Measurements from ENCODE around the gene PRKAA2.
"Not testable (repeated sequence)": the region's sequence is repeated elsewhere in the genome, so short reads cannot be mapped to it uniquely, and the experiment has no call there.

The PRKAA2 gene

GRCh38 chr1:56644919-56645676 is at the start of gene PRKAA2:
PRKAA2 (plus strand) TSS chr1:56645314; CDS start chr1:56645388, 74 bp downstream.
- Histone ChIP-seq H3K9ac (ENCODE audit: low read depth, low read length) (peak within 1 kb of the TSS; percentile 63), H3K9me3 (ENCODE audit: control insufficient read depth, insufficient read depth, low read length) (no peaks in the 10 kb centered on the region), H3K36me3 (ENCODE audit: insufficient read depth, low read length) (no peaks in the 10 kb centered on the region), H3K4me1 (ENCODE audit: insufficient read depth, low read length) (0 out of 2 replicates have a peak, but pooled peaks cover 3% of the 10 kb centered on the region)

DNA sequence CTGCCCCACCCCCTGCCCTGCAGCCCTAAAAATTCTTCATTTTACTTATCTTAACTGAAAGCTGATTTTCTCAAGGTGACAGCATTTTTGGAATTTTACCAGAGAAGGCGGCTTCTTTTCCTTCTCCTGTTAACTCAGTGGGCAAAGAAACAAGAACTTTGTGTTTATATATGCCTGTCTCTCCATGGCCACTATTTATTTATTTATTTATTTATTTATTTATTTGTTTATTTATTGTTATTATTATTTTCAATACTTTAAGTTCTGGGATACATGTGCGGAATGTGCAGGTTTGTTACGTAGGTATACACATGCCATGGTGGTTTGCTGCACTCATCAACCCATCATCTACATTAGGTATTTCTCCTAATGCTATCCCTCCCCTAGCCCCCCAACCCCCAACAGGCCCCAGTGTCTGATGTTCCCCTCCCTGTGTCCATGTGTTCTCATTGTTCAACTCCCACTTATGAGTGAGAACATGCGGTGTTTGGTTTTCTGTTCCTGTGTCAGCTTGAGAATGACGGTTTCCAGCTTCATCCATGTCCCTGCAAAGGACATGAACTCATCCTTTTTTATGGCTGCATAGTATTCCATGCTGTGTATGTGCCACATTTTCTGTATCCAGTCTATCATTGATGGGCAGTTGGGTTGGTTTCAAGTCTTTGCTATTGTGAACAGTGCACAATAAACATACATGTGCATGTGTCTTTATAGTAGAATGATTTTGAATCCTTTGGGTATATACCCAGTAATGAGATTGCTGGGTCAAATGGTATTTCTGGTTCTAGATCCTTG is 49.5 kb upstream of the PRKAA2 start:
- not testable (repeated sequence) for H3K9me3 ChIP-seq (ENCODE audit: control insufficient read depth, insufficient read depth, low read length); H3K9ac ChIP-seq (ENCODE audit: low read depth, low read length); H3K36me3 ChIP-seq (ENCODE audit: insufficient read depth, low read length); H3K4me1 ChIP-seq (ENCODE audit: insufficient read depth, low read length)

GRCh38 chr1:56610097-56610496 is 35.0 kb upstream of the PRKAA2 start:
- not testable (repeated sequence) for H3K4me1 ChIP-seq (ENCODE audit: insufficient read depth, low read length); H3K36me3 ChIP-seq (ENCODE audit: insufficient read depth, low read length); H3K9ac ChIP-seq (ENCODE audit: low read depth, low read length); H3K9me3 ChIP-seq (ENCODE audit: control insufficient read depth, insufficient read depth, low read length)

DNA sequence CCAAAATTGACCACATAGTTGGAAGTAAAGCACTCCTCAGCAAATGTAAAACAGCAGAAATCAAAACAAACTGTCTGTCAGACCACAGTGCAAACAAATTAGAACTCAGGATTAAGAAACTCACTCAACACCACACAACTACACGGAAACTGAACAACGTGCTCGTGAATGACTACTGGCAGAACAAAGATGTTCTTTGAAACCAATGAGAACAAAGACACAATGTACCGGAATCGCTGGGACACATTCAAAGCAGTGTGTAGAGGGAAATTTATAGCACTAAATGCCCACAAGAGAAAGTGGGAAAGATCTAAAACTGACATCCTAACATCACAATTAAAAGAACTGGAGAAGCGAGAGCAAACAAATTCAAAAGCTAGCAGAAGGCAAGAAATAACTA is 34.3 kb upstream of the PRKAA2 start:
- H3K4me1 ChIP-seq (ENCODE audit: insufficient read depth, low read length); H3K9ac ChIP-seq (ENCODE audit: low read depth, low read length); H3K36me3 ChIP-seq (ENCODE audit: insufficient read depth, low read length); H3K9me3 ChIP-seq (ENCODE audit: control insufficient read depth, insufficient read depth, low read length): not testable (repeated sequence)

GRCh38 chr1:56617141-56617540 is 28.0 kb upstream of the PRKAA2 start:
- Histone ChIP-seq H3K9ac (ENCODE audit: low read depth, low read length) (no peak overlapping the region), H3K9me3 (ENCODE audit: control insufficient read depth, insufficient read depth, low read length) (no peaks in the 10 kb centered on the region; the same call in 1 of the 2 replicates), H3K36me3 (ENCODE audit: insufficient read depth, low read length) (no peaks in the 10 kb centered on the region), H3K4me1 (ENCODE audit: insufficient read depth, low read length) (no peaks in the 10 kb centered on the region)

DNA sequence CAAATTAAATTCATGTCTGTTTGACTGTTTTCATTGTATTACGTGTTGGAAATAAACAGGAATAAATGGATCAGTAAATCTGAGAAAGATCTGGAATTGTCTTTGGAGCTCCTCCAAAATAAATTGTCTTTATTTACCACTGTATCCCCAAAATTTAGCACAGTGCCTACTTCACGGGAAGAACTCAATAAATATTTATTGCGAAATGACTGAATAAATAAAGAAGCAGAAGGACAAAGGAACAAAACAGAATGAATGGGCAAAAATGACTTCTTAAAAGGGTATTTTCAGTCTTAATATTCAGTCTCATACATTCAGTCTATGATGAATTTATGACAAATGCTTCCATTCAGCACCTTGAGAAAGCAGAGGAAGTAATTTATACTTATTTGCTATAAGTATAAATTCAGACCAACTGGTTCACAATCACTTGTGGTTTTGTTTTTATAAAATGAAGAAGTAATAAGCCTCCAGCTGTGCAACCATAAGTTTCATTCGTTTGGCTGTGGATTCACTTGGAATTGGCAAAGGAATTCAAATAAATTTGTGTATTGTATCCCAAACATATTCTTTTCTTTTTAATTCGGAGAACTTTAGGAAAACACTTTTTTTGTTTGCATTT is 19.2 kb upstream of the PRKAA2 start:
- Histone ChIP-seq H3K9ac (ENCODE audit: low read depth, low read length) (no peak overlapping the region), H3K4me1 (ENCODE audit: insufficient read depth, low read length) (peaks cover 9% of the 10 kb centered on the region; the same call in 1 of the 2 replicates), H3K36me3 (ENCODE audit: insufficient read depth, low read length) (no peaks in the 10 kb centered on the region), H3K9me3 (ENCODE audit: control insufficient read depth, insufficient read depth, low read length) (no peaks in the 10 kb centered on the region; the same call in 1 of the 2 replicates)

DNA sequence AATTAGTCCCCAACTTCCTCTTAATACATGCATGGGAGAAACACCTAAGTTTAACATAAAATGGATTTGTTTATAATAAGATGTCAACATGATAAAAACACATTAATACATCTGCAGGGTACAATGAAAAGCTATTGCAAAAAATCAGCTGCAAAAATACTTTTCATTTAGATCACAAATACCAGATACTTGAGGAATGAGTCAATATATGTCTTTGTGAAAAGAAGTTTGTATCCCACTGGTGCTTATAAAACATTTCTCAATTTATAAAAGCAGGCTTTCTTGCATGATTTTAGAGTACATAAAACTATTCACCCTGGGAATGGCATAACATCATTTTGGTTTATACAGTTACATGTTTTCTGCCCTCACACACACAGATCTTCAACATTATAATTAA is 18.6 kb upstream of the PRKAA2 start:
- Histone ChIP-seq H3K9me3 (ENCODE audit: control insufficient read depth, insufficient read depth, low read length) (no peaks in the 10 kb centered on the region; the same call in 1 of the 2 replicates), H3K9ac (ENCODE audit: low read depth, low read length) (no peak overlapping the region), H3K36me3 (ENCODE audit: insufficient read depth, low read length) (no peaks in the 10 kb centered on the region), H3K4me1 (ENCODE audit: insufficient read depth, low read length) (peaks cover 9% of the 10 kb centered on the region; the same call in 1 of the 2 replicates)

- peaks cover 9% of the 10 kb centered on the region; the same call in 1 of the 2 replicates for H3K4me1 ChIP-seq (ENCODE audit: insufficient read depth, low read length)
- H3K9ac ChIP-seq (ENCODE audit: low read depth, low read length): no peak overlapping the region
- H3K36me3 ChIP-seq (ENCODE audit: insufficient read depth, low read length): no peaks in the 10 kb centered on the region
- no peaks in the 10 kb centered on the region; the same call in 1 of the 2 replicates for H3K9me3 ChIP-seq (ENCODE audit: control insufficient read depth, insufficient read depth, low read length)
Observed at GRCh38 chr1:56627019-56627635, 18.0 kb upstream of the PRKAA2 start.

DNA sequence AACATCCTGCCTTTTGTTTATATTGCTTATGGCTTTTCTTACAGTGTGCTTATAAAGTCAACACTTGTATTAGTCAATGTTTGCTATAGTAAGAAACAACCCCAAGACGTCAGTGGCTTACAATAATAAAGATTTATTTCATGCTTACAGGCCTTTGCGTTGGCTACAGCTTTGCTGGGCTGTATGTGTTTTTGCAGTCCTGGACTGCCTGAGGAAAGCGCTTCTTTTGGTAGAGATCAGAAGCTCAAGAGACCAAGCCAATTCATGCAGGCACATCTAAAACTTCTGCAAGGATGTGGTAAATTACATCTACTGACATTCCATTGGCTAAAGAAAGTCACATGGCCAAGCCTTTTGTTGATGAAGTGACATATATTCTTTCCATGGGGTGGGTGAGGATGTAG is 17.5 kb upstream of the PRKAA2 start:
- Histone ChIP-seq H3K36me3 (ENCODE audit: insufficient read depth, low read length) (no peaks in the 10 kb centered on the region), H3K9me3 (ENCODE audit: control insufficient read depth, insufficient read depth, low read length) (no peaks in the 10 kb centered on the region; the same call in 1 of the 2 replicates), H3K4me1 (ENCODE audit: insufficient read depth, low read length) (peaks cover 9% of the 10 kb centered on the region; the same call in 1 of the 2 replicates), H3K9ac (ENCODE audit: low read depth, low read length) (no peak overlapping the region)

DNA sequence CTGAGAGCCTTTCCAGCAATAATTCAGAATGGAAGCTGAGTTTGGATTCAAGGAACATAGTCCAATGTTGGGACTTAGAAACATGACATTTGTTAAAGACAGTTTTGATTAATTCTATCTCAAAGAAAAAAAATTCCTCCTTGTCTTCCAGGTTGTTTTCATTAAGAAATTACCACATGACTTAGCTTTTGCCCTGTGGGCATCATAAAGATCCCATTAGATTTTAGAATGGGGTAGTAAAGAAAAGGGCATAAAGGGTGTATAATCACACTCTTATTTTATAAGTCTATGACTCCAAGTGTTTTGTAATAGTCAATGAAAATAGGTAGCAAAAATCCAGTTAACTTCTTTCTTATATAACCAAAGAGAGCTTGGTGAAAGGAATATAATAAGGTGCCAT is 14.3 kb upstream of the PRKAA2 start:
- peaks cover 13% of the 10 kb centered on the region; the same call in 1 of the 2 replicates for H3K4me1 ChIP-seq (ENCODE audit: insufficient read depth, low read length)
- no peaks in the 10 kb centered on the region for H3K9me3 ChIP-seq (ENCODE audit: control insufficient read depth, insufficient read depth, low read length)
- no peaks in the 10 kb centered on the region for H3K36me3 ChIP-seq (ENCODE audit: insufficient read depth, low read length)
- H3K9ac ChIP-seq (ENCODE audit: low read depth, low read length): no peak overlapping the region

DNA sequence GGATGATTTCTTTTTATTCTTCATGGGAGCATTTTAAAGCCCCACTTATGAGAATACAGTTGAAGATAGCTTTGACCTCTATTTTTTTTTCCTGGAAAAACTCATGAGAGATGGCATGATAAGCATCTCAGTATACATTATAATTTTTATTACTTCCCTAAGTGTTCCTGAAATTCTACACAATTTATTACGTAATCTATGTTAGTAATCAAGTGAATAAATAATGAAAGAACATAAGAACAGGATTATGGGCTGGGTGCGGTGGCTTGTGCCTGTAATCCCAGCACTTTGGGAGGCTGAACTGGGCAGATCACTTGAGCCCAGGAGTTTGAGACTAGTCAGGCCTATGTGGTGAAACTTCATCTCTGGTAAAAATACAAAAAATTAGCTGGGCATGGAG is 13.2 kb upstream of the PRKAA2 start:
- Histone ChIP-seq H3K4me1 (ENCODE audit: insufficient read depth, low read length) (peaks cover 5% of the 10 kb centered on the region; the same call in 1 of the 2 replicates), H3K36me3 (ENCODE audit: insufficient read depth, low read length) (no peaks in the 10 kb centered on the region), H3K9me3 (ENCODE audit: control insufficient read depth, insufficient read depth, low read length) (no peaks in the 10 kb centered on the region), H3K9ac (ENCODE audit: low read depth, low read length) (no peak overlapping the region)

- Histone ChIP-seq H3K4me1 (ENCODE audit: insufficient read depth, low read length) (peaks cover 4% of the 10 kb centered on the region; the same call in 1 of the 2 replicates), H3K9ac (ENCODE audit: low read depth, low read length) (no peak overlapping the region), H3K36me3 (ENCODE audit: insufficient read depth, low read length) (no peaks in the 10 kb centered on the region), H3K9me3 (ENCODE audit: control insufficient read depth, insufficient read depth, low read length) (no peaks in the 10 kb centered on the region)
Observed at GRCh38 chr1:56634981-56635380, 10.1 kb upstream of the PRKAA2 start.

DNA sequence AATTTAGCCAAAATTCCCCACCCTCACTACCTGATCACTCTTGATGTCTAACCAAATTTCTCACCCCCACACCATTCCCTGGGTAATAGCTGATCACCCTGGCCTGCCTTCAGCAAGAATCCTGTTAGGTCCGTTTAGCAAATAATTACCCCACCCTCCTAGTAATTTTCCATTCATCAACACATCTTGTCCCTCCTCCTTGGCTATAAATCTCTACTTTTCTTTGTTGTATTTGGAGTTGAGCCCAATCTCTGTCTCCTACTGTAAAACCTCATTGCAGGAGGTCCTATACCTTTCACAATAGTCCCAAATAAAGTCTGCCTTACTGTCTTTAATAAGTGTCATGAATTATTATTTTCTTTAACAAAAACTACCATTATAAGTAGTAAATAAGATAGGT is 6.9 kb upstream of the PRKAA2 start:
- Histone ChIP-seq H3K36me3 (ENCODE audit: insufficient read depth, low read length) (no peaks in the 10 kb centered on the region), H3K9ac (ENCODE audit: low read depth, low read length) (no peak overlapping the region), H3K9me3 (ENCODE audit: control insufficient read depth, insufficient read depth, low read length) (no peaks in the 10 kb centered on the region), H3K4me1 (ENCODE audit: insufficient read depth, low read length) (no peaks in the 10 kb centered on the region)

GRCh38 chr1:56639211-56639610 is 5.9 kb upstream of the PRKAA2 start:
- Histone ChIP-seq H3K9me3 (ENCODE audit: control insufficient read depth, insufficient read depth, low read length) (no peaks in the 10 kb centered on the region), H3K4me1 (ENCODE audit: insufficient read depth, low read length) (no peaks in the 10 kb centered on the region), H3K9ac (ENCODE audit: low read depth, low read length) (no peak overlapping the region), H3K36me3 (ENCODE audit: insufficient read depth, low read length) (no peaks in the 10 kb centered on the region)
